Endometrial microvascular endothelial cells (primary cell): ENCODE data around the gene TOM1L2. TPM values are rescaled to one million over a fixed set of nuclear protein-coding genes. Genes with fewer than 3 reads are reported as not detected.

Experiments used
- in situ Hi-C: cut with HindIII; loops from 2 replicates; pipeline ENCODE4 v1.10.0; 2017; ENCODE audit warnings: low sequenced_read_pairs, low pct_unique_long_range_greater_than_20kb; ENCODE audit errors: inconsistent ontology term
- total RNA-seq: library from RNA; depleted of rRNA; stranded (reverse); fragments of >200 nt; gene quantifications from one replicate; pipeline ENCODE4 v1.2.3, GENCODE V29; 2015; ENCODE audit errors: inconsistent ontology term

The TOM1L2 gene
- total RNA-seq, 1 donor from 2014 or later: 68.5 TPM

- in situ Hi-C loops: no loop called here
Measured at GRCh38 chr17:17794382-17794781, 177.8 kb downstream of the TOM1L2 start.

Other genes starting within 250 kb of the TOM1L2 start
- 49.8 TPM for gene SREBF1, start 135.4 kb downstream of the TOM1L2 start, total RNA-seq
- gene DRC3, start 462 bp upstream of the TOM1L2 start, total RNA-seq: 6.5 TPM
- 13.1 TPM for gene ATPAF2, start 66.8 kb upstream of the TOM1L2 start, total RNA-seq
- 9.5 TPM for gene GID4, start 67.0 kb upstream of the TOM1L2 start, total RNA-seq
- 80.5 TPM for gene DRG2, start 115.5 kb upstream of the TOM1L2 start, total RNA-seq
- gene MYO15A, start 136.4 kb upstream of the TOM1L2 start, total RNA-seq: not detected
- 104 TPM for gene ALKBH5, start 211.4 kb upstream of the TOM1L2 start, total RNA-seq